HG03045 (cell line): ENCODE measurements around the gene GABPB2.

Experiments
- ATAC-seq: cut with Tn5 transposase; IDR thresholded peaks from one replicate; pipeline ENCODE4 v1.9.1; 2021; ENCODE audit warnings: mild to moderate bottlenecking, moderate library complexity; ENCODE audit not compliant: unreplicated experiment

Gene GABPB2

GRCh38 chr1:151070474-151071276 is at the start of gene GABPB2:
Gene GABPB2 (plus strand): TSS chr1:151070761. CDS start chr1:151088190, 17,429 bp downstream.
- peak; percentile 71 for ATAC-seq

DNA sequence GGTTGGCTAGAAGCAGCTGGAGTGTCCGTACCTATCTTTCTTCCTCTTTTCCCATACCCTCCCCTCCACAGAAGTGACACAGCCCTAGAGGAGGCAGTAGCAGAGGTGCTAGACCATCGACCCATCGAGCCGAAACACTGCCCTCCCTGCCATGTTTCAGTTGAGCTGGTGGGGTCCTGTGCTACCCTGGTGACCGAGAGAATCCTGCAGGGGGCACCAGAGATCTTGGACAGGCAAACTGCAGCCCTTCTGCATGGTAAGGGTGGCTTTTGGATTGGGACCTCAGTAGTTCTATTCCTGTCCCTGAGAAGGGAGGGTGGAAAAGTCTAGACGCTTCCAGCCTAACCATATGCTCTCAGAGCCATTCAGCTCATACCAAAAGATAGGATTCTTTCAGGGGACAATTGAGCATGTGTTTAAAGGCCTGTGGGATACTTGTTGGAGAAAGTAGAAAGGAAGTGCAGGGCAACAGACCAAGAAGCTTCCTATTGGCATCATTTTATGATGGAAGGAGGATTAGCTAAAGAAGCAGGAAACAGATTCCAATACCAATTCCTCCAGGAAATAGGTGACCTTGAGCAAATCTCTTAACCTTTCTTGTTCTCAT is 45.9 kb upstream of the GABPB2 start:
- ATAC-seq: no peak

GRCh38 chr1:151026460-151026859 is 44.1 kb upstream of the GABPB2 start:
- ATAC-seq: no peak

GRCh38 chr1:151032164-151032563 is 38.4 kb upstream of the GABPB2 start:
- ATAC-seq: no peak

DNA sequence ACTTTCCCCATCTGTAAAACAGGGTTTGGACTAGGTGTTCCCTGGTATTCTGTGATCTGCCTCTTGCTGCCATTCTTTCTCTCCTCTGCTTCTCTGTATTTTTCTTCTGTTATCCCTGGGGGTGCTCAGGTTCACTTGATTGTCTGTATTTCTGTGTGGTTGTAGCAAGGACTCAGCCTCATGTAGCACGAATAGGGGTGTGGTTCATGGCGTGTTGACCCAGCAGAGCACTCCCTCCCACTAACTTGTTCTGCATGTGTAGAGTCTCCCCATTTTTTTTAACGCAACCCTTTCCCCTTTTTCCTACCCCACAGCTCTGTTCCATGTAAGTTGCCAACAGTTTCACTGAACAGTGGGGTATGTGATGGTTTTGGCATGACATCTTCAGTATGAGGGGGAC is 35.4 kb upstream of the GABPB2 start:
- no peak for ATAC-seq

DNA sequence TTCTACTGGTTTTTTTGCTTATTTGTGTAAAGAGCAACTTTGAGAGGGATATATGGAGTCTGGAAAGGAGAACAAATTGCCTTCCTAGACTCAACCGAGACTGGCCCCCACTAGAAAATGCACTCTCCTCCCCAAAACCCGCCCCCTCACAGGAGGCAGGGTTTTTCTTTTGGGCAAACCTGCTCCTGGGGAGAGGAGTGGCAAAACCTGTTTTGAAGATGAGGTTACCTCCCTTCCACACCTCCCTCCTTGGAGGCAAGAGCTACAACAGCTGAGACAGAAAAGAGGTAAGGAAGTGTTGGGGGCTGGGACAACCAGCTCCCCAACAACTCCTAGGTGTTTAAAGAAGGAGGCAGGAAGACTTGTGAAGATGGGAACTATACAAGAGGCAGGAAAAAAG is 34.2 kb upstream of the GABPB2 start, which contains the start of gene BNIPL:
TSS of gene BNIPL (plus strand) at position 231 of the 400 bp plus-strand sequence. CDS start at position 371, 140 bp downstream.
- ATAC-seq: no peak

DNA sequence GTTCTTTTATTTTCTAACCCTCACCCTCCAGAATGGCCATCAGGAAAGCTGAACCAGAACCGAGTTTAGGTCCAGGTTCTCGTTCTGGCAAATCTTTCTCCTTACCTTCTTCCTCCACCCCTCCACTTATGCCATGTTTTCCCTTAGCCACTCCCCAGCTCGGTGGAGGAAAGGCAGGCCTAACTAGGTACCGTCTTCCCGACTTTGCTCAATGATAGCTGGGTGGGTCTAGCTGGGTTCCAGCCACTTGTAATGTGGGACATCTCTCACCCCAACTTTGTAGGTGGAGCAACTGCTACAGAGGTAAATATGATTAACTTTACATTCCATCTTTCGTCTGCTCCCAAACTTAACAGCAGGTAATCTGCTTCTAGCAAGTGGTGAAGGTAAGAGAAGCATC is 33.5 kb upstream of the GABPB2 start:
- ATAC-seq: no peak

DNA sequence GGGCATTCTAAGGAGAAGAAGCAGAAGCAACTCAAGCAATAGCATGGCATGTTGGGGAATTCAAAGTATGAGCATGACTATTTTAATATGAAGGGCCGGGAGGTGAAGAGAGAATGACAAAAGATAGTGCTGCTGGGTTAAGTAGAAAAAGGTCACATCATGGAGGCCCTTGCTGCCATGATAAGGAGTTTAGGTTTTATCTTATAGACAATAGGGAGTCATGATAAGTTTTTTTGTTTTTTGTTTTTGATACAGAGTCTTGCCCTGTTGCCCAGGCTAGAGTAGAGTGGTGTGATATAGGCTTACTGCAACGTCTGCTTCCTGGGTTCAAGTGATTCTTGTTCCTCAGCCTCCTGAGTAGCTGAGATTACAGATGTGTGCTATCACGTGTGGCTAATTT is 31.0 kb upstream of the GABPB2 start:
- ATAC-seq: no peak

- ATAC-seq: no peak
Measured at GRCh38 chr1:151043163-151043562, 27.4 kb upstream of the GABPB2 start.

DNA sequence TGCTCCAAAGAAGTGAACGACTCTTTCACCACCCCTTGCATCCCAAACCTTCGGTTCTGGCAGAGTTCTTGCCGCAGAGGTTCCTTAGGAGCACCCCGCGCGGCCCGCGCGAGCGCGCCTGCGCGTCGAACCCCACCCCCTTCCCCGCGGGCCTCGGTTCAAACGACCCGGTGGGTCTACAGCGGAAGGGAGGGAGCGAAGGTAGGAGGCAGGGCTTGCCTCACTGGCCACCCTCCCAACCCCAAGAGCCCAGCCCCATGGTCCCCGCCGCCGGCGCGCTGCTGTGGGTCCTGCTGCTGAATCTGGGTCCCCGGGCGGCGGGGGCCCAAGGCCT is 23.0 kb upstream of the GABPB2 start, which contains the start of gene C1orf56:
TSS of gene C1orf56 (plus strand) at position 161 of the 334 bp plus-strand sequence. CDS start at position 258, 97 bp downstream.
- peak; percentile 51 for ATAC-seq

- peak; percentile 46 for ATAC-seq
Measured at GRCh38 chr1:151047925-151048644, 22.5 kb upstream of the GABPB2 start.

GRCh38 chr1:151048645-151049032 is 21.9 kb upstream of the GABPB2 start:
- ATAC-seq: no peak

GRCh38 chr1:151049458-151049857 is 21.1 kb upstream of the GABPB2 start:
- no peak for ATAC-seq

DNA sequence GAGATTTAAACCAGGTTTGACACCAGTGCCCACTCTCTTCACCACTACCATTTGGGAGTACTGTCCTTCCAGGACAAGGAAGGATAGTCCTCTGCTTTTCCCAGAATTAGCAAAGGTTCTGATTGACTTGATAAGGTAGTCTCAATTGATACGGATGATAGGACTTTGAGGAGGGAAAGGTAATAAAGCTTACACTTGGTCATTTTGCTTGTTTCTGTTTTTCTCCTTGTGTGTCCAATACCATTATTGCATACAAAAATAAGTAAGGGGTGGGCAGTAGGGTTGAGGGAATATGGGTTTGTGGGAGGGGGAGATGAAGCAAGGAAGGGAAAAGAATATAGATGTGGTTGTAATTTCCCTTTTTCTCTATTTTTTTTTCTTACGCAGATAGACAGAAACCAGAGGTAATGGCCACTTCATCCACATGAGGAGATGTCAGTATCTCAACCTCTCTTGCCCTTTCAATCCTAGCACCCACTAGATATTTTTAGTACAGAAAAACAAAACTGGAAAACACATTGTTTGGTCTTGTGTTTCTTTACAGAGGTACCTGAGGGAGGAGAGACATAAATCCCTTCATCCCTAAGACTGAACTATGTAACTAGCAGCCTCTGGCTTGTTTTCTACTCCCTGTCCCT is 20.4 kb upstream of the GABPB2 start:
- ATAC-seq: no peak

- no peak for ATAC-seq
Measured at GRCh38 chr1:151051356-151052009, 19.1 kb upstream of the GABPB2 start.

- ATAC-seq: no peak
Measured at GRCh38 chr1:151054971-151055547, 15.5 kb upstream of the GABPB2 start.

GRCh38 chr1:151055581-151055980 is 15.0 kb upstream of the GABPB2 start:
- ATAC-seq: no peak

GRCh38 chr1:151056149-151056548 is 14.4 kb upstream of the GABPB2 start:
- ATAC-seq: no peak

DNA sequence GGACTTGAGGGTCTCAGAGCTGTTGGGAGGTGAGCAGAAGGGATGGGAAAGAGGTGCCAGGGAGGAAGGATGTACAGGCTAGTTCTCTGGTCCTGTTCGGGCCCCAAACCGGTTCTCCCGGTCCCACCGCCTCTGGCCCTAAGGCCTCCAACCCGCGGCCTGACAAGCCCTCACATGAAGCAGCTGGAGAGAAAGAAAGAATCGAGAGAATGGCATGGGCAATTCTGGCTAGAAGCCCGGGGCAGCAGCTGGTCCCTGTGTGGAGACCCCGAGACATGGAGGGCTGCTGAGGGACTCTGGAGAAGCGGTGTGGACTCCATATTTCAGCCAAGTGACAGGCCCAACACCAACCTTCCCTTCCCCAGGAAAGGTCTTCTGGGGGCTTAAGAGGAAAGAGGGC is 11.9 kb upstream of the GABPB2 start:
- ATAC-seq: no peak
